H1 (cell line): ENCODE results near the gene NXPH4. TPM values are rescaled to one million over a fixed set of nuclear protein-coding genes. Genes with fewer than 3 reads are reported as not detected.

Source experiments
- CTCF ChIA-PET: fragments of 300-600 bp; sonication (Branson Sonifier 250); formaldehyde crosslinking; loops from one replicate; lab custom pipeline; 2021; ENCODE audit not compliant: partially characterized antibody; lab: Charles Lee
- POLR2A ChIA-PET: fragments of 300-600 bp; sonication (Branson Sonifier 250); formaldehyde crosslinking; loops from one replicate; lab custom pipeline; 2021; ENCODE audit warnings: inconsistent platforms; ENCODE audit not compliant: partially characterized antibody; lab: Charles Lee
- DNase-seq, 2 experiments: peaks; one replicate each; pipeline versions ENCODE4 v3.0.0 to v3.0.0-alpha.2; 2010 to 2022; ENCODE audit warnings: low spot score in 2 of 2, low read depth in 1 of 2, mixed read lengths in 1 of 2
- FAIRE-seq: peaks from 2 replicates; lab custom pipeline; 2011; peaks lifted over from hg19 to GRCh38; lab: Jason Lieb, UNC
- H2AFZ ChIP-seq: 2 replicates; pipeline ENCODE4 v1.8.1; 2012; ENCODE audit warnings: low read length, inconsistent platforms
- H2AK5ac ChIP-seq: 2 replicates; pipeline ENCODE4 v1.6.1; 2013; ENCODE audit warnings: low read depth, low read length
- H2BK120ac ChIP-seq: replicated peaks from 2 replicates; pipeline ENCODE3; 2013; ENCODE audit warnings: low read depth, low read length, inconsistent platforms
- H2BK12ac ChIP-seq: 2 replicates; pipeline ENCODE4 v1.6.1; 2013; ENCODE audit warnings: low read depth, low read length
- H2BK15ac ChIP-seq: 2 replicates; pipeline ENCODE4 v1.6.1; 2013; ENCODE audit warnings: low read length
- H2BK20ac ChIP-seq: 2 replicates; pipeline ENCODE4 v1.6.1; 2013; ENCODE audit warnings: low read length
- H2BK5ac ChIP-seq: 2 replicates; pipeline ENCODE4 v1.6.1; 2013; ENCODE audit warnings: low read depth, low read length
- H3K14ac ChIP-seq: 2 replicates; pipeline ENCODE4 v1.6.1; 2013; ENCODE audit warnings: inconsistent platforms; ENCODE audit not compliant: insufficient read length
- H3K18ac ChIP-seq: 2 replicates; pipeline ENCODE4 v1.6.1; 2013; ENCODE audit warnings: low read length; ENCODE audit errors: extremely low read depth
- H3K23ac ChIP-seq: 2 replicates; pipeline ENCODE4 v1.6.1; 2013; ENCODE audit warnings: inconsistent platforms; ENCODE audit not compliant: insufficient read length
- H3K23me2 ChIP-seq: 2 replicates; pipeline ENCODE4 v1.6.1; 2013; ENCODE audit warnings: low read depth, low read length
- H3K27ac ChIP-seq: 2 replicates; pipeline ENCODE4 v1.6.1; 2011; ENCODE audit warnings: low read depth, low read length, inconsistent platforms
- H3K27me3 ChIP-seq, 4 experiments: replicated peaks in 1 of 4; 1 replicate in 1 of 4; 2 replicates in 3 of 4; pipeline versions ENCODE4 v1.6.1 to v1.8.1; 2011 to 2013; ENCODE audit warnings: low read length in 3 of 4, mild to moderate bottlenecking in 3 of 4, inconsistent platforms in 2 of 4, mixed read lengths in 2 of 4, moderate library complexity in 1 of 4; ENCODE audit not compliant: control insufficient read depth in 3 of 4, insufficient read depth in 3 of 4; ENCODE audit errors: extremely low read depth in 1 of 4
- H3K36me3 ChIP-seq, 4 experiments: 2 replicates each; pipeline versions ENCODE4 v1.6.1 to v1.8.1; 2011 to 2013; ENCODE audit warnings: mild to moderate bottlenecking in 4 of 4, low read length in 3 of 4, moderate library complexity in 2 of 4, control low read depth in 1 of 4, inconsistent platforms in 1 of 4; ENCODE audit not compliant: insufficient read depth in 4 of 4, control insufficient read depth in 2 of 4
- H3K4ac ChIP-seq: replicated peaks from 2 replicates; pipeline ENCODE3; 2013; ENCODE audit warnings: low read length, low read depth, mixed read lengths, inconsistent platforms; ENCODE audit not compliant: insufficient read length
- H3K4me1 ChIP-seq, 4 experiments: replicated peaks in 1 of 4; 1 replicate in 1 of 4; 2 replicates in 3 of 4; pipeline versions ENCODE4 v1.6.1 to v1.8.1; 2011 to 2013; ENCODE audit warnings: low read length in 3 of 4, inconsistent platforms in 2 of 4, mixed read lengths in 1 of 4; ENCODE audit not compliant: insufficient read depth in 4 of 4, control insufficient read depth in 3 of 4
- H3K4me2 ChIP-seq, 2 experiments: 2 replicates each; pipeline versions ENCODE4 v1.6.1 to v1.8.1; 2011 to 2013; ENCODE audit warnings: low read depth in 2 of 2, low read length in 2 of 2, control low read depth in 1 of 2, inconsistent platforms in 1 of 2, mild to moderate bottlenecking in 1 of 2; ENCODE audit not compliant: insufficient read depth in 1 of 2
- H3K4me3 ChIP-seq, 4 experiments: fragments of 200-600, 300-600 bp in 1 of 4; sonication (generic), shearing (Covaris generic), sonication (Bioruptor Twin) in 1 of 4; 2 replicates each; pipeline versions ENCODE4 v1.5.1 to v1.8.1; 2011 to 2016; ENCODE audit warnings: low read length in 4 of 4, low read depth in 3 of 4, control low read depth in 2 of 4, inconsistent platforms in 2 of 4, mild to moderate bottlenecking in 2 of 4, mixed read lengths in 1 of 4, moderate library complexity in 1 of 4; ENCODE audit not compliant: insufficient read depth in 2 of 4; ENCODE audit errors: extremely low read depth in 1 of 4
- H3K56ac ChIP-seq: replicated peaks from 2 replicates; pipeline ENCODE3; 2013; ENCODE audit warnings: low read depth, mild to moderate bottlenecking, mixed read lengths, low read length, inconsistent platforms; ENCODE audit not compliant: insufficient read length
- H3K79me1 ChIP-seq: 2 replicates; pipeline ENCODE4 v1.6.1; 2013; ENCODE audit warnings: low read depth, low read length, control low read depth
- H3K79me2 ChIP-seq, 2 experiments: 2 replicates each; pipeline versions ENCODE4 v1.6.1 to v1.8.1; 2012 to 2013; ENCODE audit warnings: low read length in 2 of 2, mild to moderate bottlenecking in 2 of 2, inconsistent platforms in 1 of 2; ENCODE audit not compliant: insufficient read depth in 2 of 2, control insufficient read depth in 1 of 2
- H3K9ac ChIP-seq, 4 experiments: replicated peaks in 1 of 4; 1 replicate in 1 of 4; 2 replicates in 3 of 4; pipeline versions ENCODE4 v1.6.1 to v1.8.1; 2011 to 2013; ENCODE audit warnings: low read depth in 3 of 4, low read length in 3 of 4, control low read depth in 2 of 4, mild to moderate bottlenecking in 2 of 4, moderate library complexity in 2 of 4, inconsistent platforms in 1 of 4; ENCODE audit errors: extremely low read depth in 1 of 4
- H3K9me3 ChIP-seq, 2 experiments: 2 replicates each; pipeline versions ENCODE4 v1.6.1 to v1.8.1; 2012 to 2013; ENCODE audit warnings: mild to moderate bottlenecking in 2 of 2, moderate library complexity in 2 of 2, control low read depth in 1 of 2, inconsistent platforms in 1 of 2, low read depth in 1 of 2, low read length in 1 of 2, mixed read lengths in 1 of 2; ENCODE audit not compliant: insufficient read depth in 2 of 2
- H4K20me1 ChIP-seq, 2 experiments: replicated peaks in 1 of 2; 2 replicates each; pipeline versions ENCODE3 to v1.8.1; 2011 to 2013; ENCODE audit warnings: inconsistent platforms in 2 of 2, low read length in 2 of 2, mild to moderate bottlenecking in 1 of 2; ENCODE audit not compliant: insufficient read depth in 2 of 2, control insufficient read depth in 1 of 2
- H4K5ac ChIP-seq: 2 replicates; pipeline ENCODE4 v1.6.1; 2013; ENCODE audit warnings: low read length, low read depth, mixed read lengths, inconsistent platforms; ENCODE audit not compliant: insufficient read length
- H4K8ac ChIP-seq: 2 replicates; pipeline ENCODE4 v1.8.0; 2013; ENCODE audit warnings: mild to moderate bottlenecking, moderate library complexity, low read length, inconsistent platforms; ENCODE audit not compliant: insufficient read depth; ENCODE audit errors: extremely low read depth
- H4K91ac ChIP-seq: replicated peaks from 2 replicates; pipeline ENCODE3; 2013; ENCODE audit warnings: low read length, mixed read lengths, inconsistent platforms; ENCODE audit not compliant: insufficient read length
- EP300 ChIP-seq, 2 experiments: IDR thresholded peaks; 1 replicate in 1 of 2; 2 replicates in 1 of 2; pipeline ENCODE4 v1.6.1; 2011 to 2012; ENCODE audit warnings: low read depth in 2 of 2, low read length in 2 of 2, mild to moderate bottlenecking in 2 of 2, borderline replicate concordance in 1 of 2, inconsistent platforms in 1 of 2, moderate library complexity in 1 of 2
- GABPA ChIP-seq: IDR thresholded peaks from 2 replicates; pipeline ENCODE4 v1.6.1; 2011; ENCODE audit warnings: mild to moderate bottlenecking, low read length, moderate library complexity, borderline replicate concordance; ENCODE audit not compliant: insufficient read depth
- NANOG ChIP-seq: IDR thresholded peaks from 2 replicates; pipeline ENCODE4 v1.6.1; 2011; ENCODE audit warnings: low read length, low read depth, mild to moderate bottlenecking, inconsistent platforms; ENCODE audit not compliant: insufficient read depth, poor library complexity, severe bottlenecking
- POLR2AphosphoS5 ChIP-seq: IDR thresholded peaks from 2 replicates; pipeline ENCODE4 v1.6.1; 2011; ENCODE audit warnings: low read depth, low read length
- RXRA ChIP-seq: IDR thresholded peaks from 2 replicates; pipeline ENCODE4 v1.6.1; 2011; ENCODE audit warnings: low read depth, mild to moderate bottlenecking, low read length, moderate library complexity; ENCODE audit not compliant: insufficient read depth
- SIRT6 ChIP-seq: IDR thresholded peaks from one replicate; pipeline ENCODE4 v1.7.1; 2012; ENCODE audit warnings: low read length, inconsistent platforms
- SIX5 ChIP-seq: IDR thresholded peaks from 2 replicates; pipeline ENCODE4 v1.6.1; 2011; ENCODE audit warnings: mild to moderate bottlenecking, low read depth, low read length
- WGBS, 2 experiments: shearing (Covaris generic) in 1 of 2; methylation state at CpG; one replicate each; pipeline versions ENCODE4 v1.1.6 to v1.1.7; 2013 to 2015; ENCODE audit warnings: low lambda C conversion rate in 2 of 2, mixed read lengths in 2 of 2, inconsistent platforms in 1 of 2, low coverage in 1 of 2, missing lambda C conversion rate in 1 of 2; ENCODE audit not compliant: insufficient replicate concordance in 2 of 2, insufficient coverage in 1 of 2, insufficient read length in 1 of 2; ENCODE audit errors: extremely low coverage in 1 of 2, missing lambda C conversion rate in 1 of 2; 5-methylcytosine and 5-hydroxymethylcytosine counted together
- polyA plus RNA-seq, 7 experiments: library from polyadenylated mRNA; depleted of rRNA in 3 of 7; stranded (reverse) in 5 of 7; unstranded in 2 of 7; fragments of >200 nt in 5 of 7; fragments of 200-250 nt in 2 of 7; gene quantifications; 1 replicate in 5 of 7; 2 replicates in 1 of 7; 4 replicates in 1 of 7; pipeline versions ENCODE4 v1.2.1 to v1.2.3, GENCODE V29; 2011 to 2013; ENCODE audit warnings: missing spikeins in 2 of 7, mixed read lengths in 2 of 7
- total RNA-seq: library from RNA; stranded (reverse); fragmentation: NEBNext Ultra II Directional; extraction: Animal tissue kit (Norgen Biotek cat#: 25700); gene quantifications from 2 replicates; pipeline ENCODE4 v1.2.1, GENCODE V29; 2021

The NXPH4 gene
- total and polyA plus RNA-seq, 2 of the 8 experiments (the other 6 are each of a cell fraction or from before 2014, with no cell fraction given) = 0.92 to 1.7 TPM

DNA sequence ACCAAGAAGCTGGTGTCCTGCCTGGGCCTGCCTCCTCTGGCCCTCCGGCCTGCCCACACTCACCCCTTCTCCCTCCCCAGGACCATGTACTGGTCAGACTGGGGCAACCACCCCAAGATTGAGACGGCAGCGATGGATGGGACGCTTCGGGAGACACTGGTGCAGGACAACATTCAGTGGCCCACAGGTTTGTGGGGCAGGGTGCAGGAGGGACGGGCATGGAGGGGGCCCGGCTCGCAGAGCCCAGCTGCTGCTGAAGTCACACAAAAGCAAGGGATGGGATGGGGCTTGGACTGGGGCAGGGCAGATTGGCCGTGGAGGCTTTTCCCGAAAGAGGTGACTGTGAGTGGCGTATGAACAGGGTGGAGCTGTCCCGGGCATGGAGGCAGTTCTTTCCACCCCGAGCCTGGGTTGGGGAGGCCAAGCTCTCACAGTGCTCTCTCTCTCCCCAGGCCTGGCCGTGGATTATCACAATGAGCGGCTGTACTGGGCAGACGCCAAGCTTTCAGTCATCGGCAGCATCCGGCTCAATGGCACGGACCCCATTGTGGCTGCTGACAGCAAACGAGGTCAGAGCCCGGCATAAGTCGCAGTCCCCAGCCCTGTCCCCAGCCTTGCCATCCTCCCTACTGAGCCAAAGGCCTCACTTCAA lies 7.8 kb upstream of the NXPH4 start:
- no peak overlapping the region for H3K56ac ChIP-seq
- no peak overlapping the region for H2BK120ac ChIP-seq
- no peak overlapping the region for H3K4ac ChIP-seq
- no peak overlapping the region for H2AFZ ChIP-seq
- H4K91ac ChIP-seq = no peak overlapping the region
- peaks cover 7 to 14% of the 10 kb centered on the region in 2 experiments for H4K20me1 ChIP-seq
- H3K23me2 ChIP-seq = no peaks in the 10 kb centered on the region
- peaks cover 25 to 68% (median 53%) of the 10 kb centered on the region in 4 experiments for H3K36me3 ChIP-seq
- no peak overlapping the region for H3K4me2 ChIP-seq
- no peak overlapping the region for H2BK5ac ChIP-seq
- 91% methylated on average over 21 of the region's 22 CpGs; no CpG with 5 or more reads in 1 of the 2 experiments for WGBS, 2 experiments
- H3K27me3 ChIP-seq = peaks cover 0 to 2% (median under 1%) of the 10 kb centered on the region in 4 experiments; a peak in 2 of 7 replicates
- no peak overlapping the region for H3K23ac ChIP-seq
- H4K8ac ChIP-seq = no peak overlapping the region
- no peak overlapping the region for H2BK20ac ChIP-seq
- no peak overlapping the region for H4K5ac ChIP-seq
- CTCF ChIA-PET = interaction anchor here (1.0 to 3.4 kb wide), 7 partner anchors 17 to 246 kb away, joined by 3 to 13 read pairs (median 3); partner anchors contain the start of gene INHBE
- no peaks in the 10 kb centered on the region for H3K9me3 ChIP-seq
- no peak overlapping the region for H3K27ac ChIP-seq
- H3K4me1 ChIP-seq = peaks cover 0 to 5% (median 4%) of the 10 kb centered on the region in 4 experiments; a peak in 5 of 7 replicates
- TF ChIP-seq SIRT6 (no peak), POLR2AphosphoS5 (no peak), GABPA (no peak), RXRA (no peak), NANOG (no peak), SIX5 (no peak), EP300 (IDR thresholded peaks at IDR 0.05; ENCODE audit: borderline replicate concordance in 1 of 2, low read depth in 2 of 2, low read length in 2 of 2) (no peak)
- TF ChIP-seq, all 59 proteins: peak for 0
- H3K79me2 ChIP-seq = no peaks in the 10 kb centered on the region
- no peak for DNase-seq
- no peaks in the 10 kb centered on the region for H3K79me1 ChIP-seq
- H3K9ac ChIP-seq = no peak overlapping the region
- no peak overlapping the region for H3K4me3 ChIP-seq
- H2BK12ac ChIP-seq = no peak overlapping the region
- no peak overlapping the region for H2AK5ac ChIP-seq
- POLR2A ChIA-PET = interaction anchor here (0.8 to 7.0 kb wide), 9 partner anchors 13 to 109 kb away, joined by 3 to 53 read pairs (median 4); partner anchors contain the start of gene SHMT2
- no peak for FAIRE-seq
- H3K14ac ChIP-seq = no peak overlapping the region
- no peak overlapping the region for H2BK15ac ChIP-seq
- H3K18ac ChIP-seq = no peak overlapping the region
